ENCODE measurements around the gene PITX2. TPM values are rescaled to one million over a fixed set of nuclear protein-coding genes. Genes with fewer than 3 reads are reported as not detected.

The PITX2 gene
- polyA plus RNA-seq, 1 of the 3 experiments (the other 2 are of a cell fraction): not detected

GRCh38 chr4:110623718-110624397 lies 981 bp upstream of the PITX2 start:
- H4K20me1 ChIP-seq (ENCODE audit: insufficient read depth): no peaks in the 10 kb centered on the region
- no peaks in the 10 kb centered on the region for H3F3A ChIP-seq (replicated peaks; ENCODE audit: insufficient read depth)
- peaks cover 0 to 4% of the 10 kb centered on the region in 2 experiments; a peak in 1 of 4 replicates for H3K4me1 ChIP-seq (ENCODE audit: control insufficient read depth in 1 of 2, insufficient read depth in 2 of 2, low read depth in 1 of 2, low read length in 1 of 2)
- WGBS (ENCODE audit: low lambda C conversion rate): 10% methylated on average over 11 of the region's 11 CpGs
- H3K9ac ChIP-seq: no peak overlapping the region
- H3K27ac ChIP-seq (ENCODE audit: low read depth in 2 of 2, low read length in 1 of 2): no peak overlapping the region
- ChIA-PET POLR2A (no interaction called here), CTCF (interaction anchor here (0.7 to 4.6 kb wide), 3 partner anchors 9 to 1231 kb away, joined by 3 to 29 read pairs (median 3); no protein-coding TSS in a partner anchor)
- no peak overlapping the region for H3K4me3 ChIP-seq (ENCODE audit: low read depth in 2 of 2, low read length in 1 of 2)
- H3K4me2 ChIP-seq: no peak overlapping the region
- TF ChIP-seq CHD2 (IDR thresholded peaks at IDR 0.05; ENCODE audit: low read length, partially characterized antibody) (no peak), TEAD4 (IDR thresholded peaks at IDR 0.05; ENCODE audit: borderline replicate concordance, insufficient read depth) (no peak), YY1 (IDR thresholded peaks at IDR 0.05; ENCODE audit: low read depth) (no peak), RFX5 (IDR thresholded peaks at IDR 0.05; ENCODE audit: low read length) (no peak), GABPA (IDR thresholded peaks at IDR 0.05; ENCODE audit: low read depth) (no peak), SMC3 (IDR thresholded peaks at IDR 0.05; ENCODE audit: low read depth, low read length) (no peak), GATA2 (CRISPR knock-in tag; IDR thresholded peaks at IDR 0.05) (no peak)
- no peak overlapping the region for H2AFZ ChIP-seq (ENCODE audit: low read depth)
- peaks cover 98% of the 10 kb centered on the region for H3K27me3 ChIP-seq (ENCODE audit: insufficient read depth)
- no peak for DNase-seq
- H3K36me3 ChIP-seq (replicated peaks in 1 of 2; ENCODE audit: control insufficient read depth in 1 of 2, insufficient read depth in 2 of 2, low read length in 1 of 2): no peaks in the 10 kb centered on the region
- no peaks in the 10 kb centered on the region for H3K9me2 ChIP-seq
- no peaks in the 10 kb centered on the region for H3K79me2 ChIP-seq (ENCODE audit: insufficient read depth)
- H3K9me3 ChIP-seq: no peaks in the 10 kb centered on the region

- peak overlapping the region; percentile 50 for H3K4me2 ChIP-seq
- no peak overlapping the region for H3K27ac ChIP-seq (ENCODE audit: low read depth in 2 of 2, low read length in 1 of 2)
- H2AFZ ChIP-seq (ENCODE audit: low read depth): no peak overlapping the region
- 20% methylated on average over 50 of the region's 73 CpGs for WGBS (ENCODE audit: low lambda C conversion rate)
- POLR2A ChIA-PET: interaction anchor here (0.6 kb wide), 1 partner anchor 51 kb away, joined by 4 read pairs; no protein-coding TSS in a partner anchor
- TF ChIP-seq EZH2phosphoT487 (IDR thresholded peaks at IDR 0.05; ENCODE audit: borderline replicate concordance, low read depth) (peak; percentile 32; the same call in 1 of the 2 replicates), PBX3 (IDR thresholded peaks at IDR 0.05) (no peak)
- no peak for DNase-seq
- no peaks in the 10 kb centered on the region for H3K9me2 ChIP-seq
- no peak overlapping the region for H3K9ac ChIP-seq
- H3F3A ChIP-seq (replicated peaks; ENCODE audit: insufficient read depth): no peaks in the 10 kb centered on the region
- H3K79me2 ChIP-seq (ENCODE audit: insufficient read depth): no peaks in the 10 kb centered on the region
- no peaks in the 10 kb centered on the region for H4K20me1 ChIP-seq (ENCODE audit: insufficient read depth)
- no peaks in the 10 kb centered on the region for H3K9me3 ChIP-seq
- H3K36me3 ChIP-seq (replicated peaks in 1 of 2; ENCODE audit: control insufficient read depth in 1 of 2, insufficient read depth in 2 of 2, low read length in 1 of 2): no peaks in the 10 kb centered on the region
- H3K4me3 ChIP-seq (ENCODE audit: low read depth in 2 of 2, low read length in 1 of 2): no peak overlapping the region; a peak in 2 of 4 replicates
- H3K27me3 ChIP-seq (ENCODE audit: insufficient read depth): peaks cover 94% of the 10 kb centered on the region
- CTCF ChIA-PET: interaction anchor here (0.7 to 4.6 kb wide), 4 partner anchors 11 to 1616 kb away, joined by 3 to 29 read pairs (median 3); no protein-coding TSS in a partner anchor
- peaks cover 0 to 4% of the 10 kb centered on the region in 2 experiments; a peak in 1 of 4 replicates for H3K4me1 ChIP-seq (ENCODE audit: control insufficient read depth in 1 of 2, insufficient read depth in 2 of 2, low read depth in 1 of 2, low read length in 1 of 2)
These were observed 782 bp downstream of the PITX2 start for GRCh38 chr4:110621839-110622751.
